ENCODE data around the gene SMG6. TPM values are rescaled to one million over a fixed set of nuclear protein-coding genes. Genes with fewer than 3 reads are reported as not detected.

Gene SMG6
- total RNA-seq, 1 donor from 2014 or later = 34.7 TPM

DNA sequence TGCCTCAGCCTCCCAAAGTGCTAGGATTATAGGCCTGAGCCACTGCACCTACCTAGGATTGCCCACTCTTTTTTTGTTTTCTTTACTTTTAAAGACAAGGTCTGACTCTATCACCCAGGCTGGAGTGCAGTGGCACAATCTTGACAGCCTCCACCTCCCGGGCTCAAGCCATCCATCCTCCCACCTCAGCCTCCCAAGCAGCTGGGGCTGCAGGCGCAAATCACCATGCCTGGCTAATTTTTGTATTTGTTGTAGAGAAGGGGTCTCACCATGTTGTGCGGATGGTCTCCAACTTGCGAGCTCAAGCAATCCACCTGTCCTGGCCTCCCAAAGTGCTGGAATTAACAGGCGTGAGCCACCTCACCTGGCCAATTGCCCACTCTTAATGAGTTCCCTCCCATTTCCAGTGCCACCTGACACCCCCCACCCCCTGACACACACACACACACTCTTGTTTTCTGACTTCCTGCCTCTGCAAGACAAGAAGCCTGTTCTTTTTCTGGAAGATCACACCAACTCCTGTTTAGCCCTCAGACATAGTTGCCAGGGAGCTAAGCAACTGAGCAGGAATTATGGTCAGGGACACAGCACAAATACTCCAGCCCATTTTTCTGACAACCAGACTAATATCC, 259.2 kb downstream of the SMG6 start:
- no peak for DNase-seq (ENCODE audit: low read depth)
- Histone ChIP-seq H3K4me3 (ENCODE audit: low read depth, low read length) (no peak overlapping the region), H3K27me3 (ENCODE audit: control insufficient read depth, insufficient read depth, low read length) (no peaks in the 10 kb centered on the region), H3K36me3 (ENCODE audit: control insufficient read depth, insufficient read depth, low read length) (peaks cover 3% of the 10 kb centered on the region)
- TF ChIP-seq, protein P1, sequence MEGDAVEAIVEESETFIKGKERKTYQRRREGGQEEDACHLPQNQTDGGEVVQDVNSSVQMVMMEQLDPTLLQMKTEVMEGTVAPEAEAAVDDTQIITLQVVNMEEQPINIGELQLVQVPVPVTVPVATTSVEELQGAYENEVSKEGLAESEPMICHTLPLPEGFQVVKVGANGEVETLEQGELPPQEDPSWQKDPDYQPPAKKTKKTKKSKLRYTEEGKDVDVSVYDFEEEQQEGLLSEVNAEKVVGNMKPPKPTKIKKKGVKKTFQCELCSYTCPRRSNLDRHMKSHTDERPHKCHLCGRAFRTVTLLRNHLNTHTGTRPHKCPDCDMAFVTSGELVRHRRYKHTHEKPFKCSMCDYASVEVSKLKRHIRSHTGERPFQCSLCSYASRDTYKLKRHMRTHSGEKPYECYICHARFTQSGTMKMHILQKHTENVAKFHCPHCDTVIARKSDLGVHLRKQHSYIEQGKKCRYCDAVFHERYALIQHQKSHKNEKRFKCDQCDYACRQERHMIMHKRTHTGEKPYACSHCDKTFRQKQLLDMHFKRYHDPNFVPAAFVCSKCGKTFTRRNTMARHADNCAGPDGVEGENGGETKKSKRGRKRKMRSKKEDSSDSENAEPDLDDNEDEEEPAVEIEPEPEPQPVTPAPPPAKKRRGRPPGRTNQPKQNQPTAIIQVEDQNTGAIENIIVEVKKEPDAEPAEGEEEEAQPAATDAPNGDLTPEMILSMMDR (IDR thresholded peaks at IDR 0.05; ENCODE audit: insufficient read depth, low read length, poor library complexity, severe bottlenecking) = no peak

DNA sequence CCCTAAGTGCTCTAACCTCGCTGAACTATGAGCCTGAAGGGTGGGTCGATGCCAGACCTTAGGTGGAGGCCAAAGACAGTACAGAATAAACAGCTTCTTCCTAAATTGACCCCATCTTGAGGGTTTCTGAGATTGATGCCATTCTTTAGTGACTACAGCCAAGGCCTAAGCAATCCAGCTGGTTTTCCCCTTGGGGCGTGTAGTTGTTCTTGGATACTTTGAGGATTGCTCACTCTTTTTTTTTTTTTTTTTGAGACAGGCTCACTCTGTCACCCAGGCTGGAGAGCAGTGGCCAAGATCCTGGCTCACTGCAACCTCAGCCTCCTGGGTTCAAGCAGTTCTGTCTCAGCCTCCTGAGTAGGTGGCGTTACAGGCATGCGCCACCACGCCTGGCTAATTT, 259.8 kb downstream of the SMG6 start:
- DNase-seq (ENCODE audit: low read depth) = no peak
- Histone ChIP-seq H3K36me3 (ENCODE audit: control insufficient read depth, insufficient read depth, low read length) (peaks cover 3% of the 10 kb centered on the region), H3K4me3 (ENCODE audit: low read depth, low read length) (no peak overlapping the region), H3K27me3 (ENCODE audit: control insufficient read depth, insufficient read depth, low read length) (no peaks in the 10 kb centered on the region)
- TF ChIP-seq, protein P1 (IDR thresholded peaks at IDR 0.05; ENCODE audit: insufficient read depth, low read length, poor library complexity, severe bottlenecking) = no peak

DNA sequence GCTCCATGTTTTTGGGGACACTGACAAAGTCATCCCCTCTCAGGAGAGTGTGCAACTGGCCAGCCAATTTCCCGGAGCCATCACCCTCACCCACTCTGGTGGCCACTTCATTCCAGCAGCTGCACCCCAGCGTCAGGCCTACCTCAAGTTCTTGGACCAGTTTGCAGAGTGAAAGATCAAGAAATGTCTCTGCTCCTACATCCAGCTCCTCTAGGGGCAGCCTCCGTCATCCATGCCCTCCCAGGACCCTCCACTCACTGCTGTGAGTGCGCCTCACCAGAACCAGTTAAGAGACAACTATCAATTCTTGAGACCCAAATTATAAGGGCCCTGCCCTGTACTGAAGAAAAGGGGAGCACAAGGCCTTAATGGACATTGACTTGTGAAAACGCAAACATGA, 260.7 kb downstream of the SMG6 start:
- Histone ChIP-seq H3K27me3 (ENCODE audit: control insufficient read depth, insufficient read depth, low read length) (no peaks in the 10 kb centered on the region), H3K36me3 (ENCODE audit: control insufficient read depth, insufficient read depth, low read length) (peaks cover 3% of the 10 kb centered on the region), H3K4me3 (ENCODE audit: low read depth, low read length) (peak overlapping the region; percentile 57)
- TF ChIP-seq, protein P1 (IDR thresholded peaks at IDR 0.05; ENCODE audit: insufficient read depth, low read length, poor library complexity, severe bottlenecking) = no peak
- DNase-seq (ENCODE audit: low read depth) = no peak

DNA sequence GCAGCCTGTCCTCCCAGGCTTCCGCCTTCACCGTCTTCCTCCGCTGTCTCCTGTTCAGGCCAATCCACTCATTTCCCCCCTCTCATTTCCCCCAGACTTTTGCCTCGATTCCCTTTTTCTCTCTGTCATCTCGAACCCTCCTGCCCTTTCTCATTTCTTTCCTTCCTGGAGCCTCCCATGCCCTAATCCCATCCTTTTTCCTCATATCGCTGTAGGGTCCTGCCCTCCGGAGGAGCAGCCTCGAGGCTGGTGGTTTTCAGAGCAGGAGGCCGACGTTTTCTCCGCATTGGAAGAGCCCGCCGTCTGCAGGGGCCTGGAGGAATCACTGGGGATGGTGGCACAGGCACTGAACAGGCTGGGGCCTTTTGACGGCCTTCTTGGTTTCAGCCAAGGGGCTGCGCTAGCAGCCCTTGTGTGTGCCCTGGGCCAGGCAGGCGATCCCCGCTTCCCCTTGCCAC, 261.2 kb downstream of the SMG6 start:
- TF ChIP-seq, protein P1 (IDR thresholded peaks at IDR 0.05; ENCODE audit: insufficient read depth, low read length, poor library complexity, severe bottlenecking) = peak; percentile 55
- peaks cover 3% of the 10 kb centered on the region for H3K36me3 ChIP-seq (ENCODE audit: control insufficient read depth, insufficient read depth, low read length)
- H3K4me3 ChIP-seq (ENCODE audit: low read depth, low read length) = peak overlapping the region; percentile 57
- no peaks in the 10 kb centered on the region for H3K27me3 ChIP-seq (ENCODE audit: control insufficient read depth, insufficient read depth, low read length)
- DNase-seq (ENCODE audit: low read depth) = no peak

DNA sequence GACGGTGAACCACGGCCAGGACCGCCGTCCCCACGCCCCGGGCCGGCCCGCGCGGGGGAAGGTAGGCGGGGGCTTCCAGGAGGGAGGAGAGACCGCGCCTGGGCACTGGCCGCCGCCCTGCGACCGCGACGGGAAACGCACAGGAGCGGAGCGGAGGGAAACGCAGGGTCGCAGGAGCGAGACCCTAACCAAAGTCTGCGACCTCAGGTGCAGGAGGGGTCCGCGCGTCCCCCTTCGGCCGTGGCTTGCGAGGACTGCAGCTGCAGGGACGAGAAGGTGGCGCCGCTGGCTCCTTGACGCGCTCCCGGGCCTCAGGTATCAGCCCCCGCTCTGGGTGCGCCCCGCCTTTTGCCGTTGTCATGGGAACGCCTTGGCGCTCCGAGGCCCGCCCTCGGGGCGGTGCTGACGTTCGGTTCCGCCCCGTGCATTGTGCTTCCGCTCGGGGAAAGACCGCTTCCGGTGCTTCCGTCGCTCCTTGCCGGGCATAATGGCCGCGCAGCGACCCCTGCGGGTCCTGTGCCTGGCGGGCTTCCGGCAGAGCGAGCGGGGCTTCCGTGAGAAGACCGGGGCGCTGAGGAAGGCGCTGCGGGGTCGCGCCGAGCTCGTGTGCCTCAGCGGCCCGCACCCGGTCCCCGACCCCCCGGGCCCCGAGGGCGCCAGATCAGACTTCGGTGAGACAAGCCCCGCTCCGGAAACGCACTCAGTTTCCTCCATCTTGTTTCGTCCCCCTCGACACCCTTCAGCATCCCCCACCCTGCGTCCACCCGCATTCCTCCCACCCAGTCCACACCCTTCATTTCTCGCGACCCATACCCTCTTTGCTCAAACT, 261.8 kb downstream of the SMG6 start, which contains the start of gene OVCA2:
TSS of gene OVCA2 (plus strand) at position 462 of the 829 bp plus-strand sequence. CDS start at position 488, 26 bp downstream.
- Histone ChIP-seq H3K27me3 (ENCODE audit: control insufficient read depth, insufficient read depth, low read length) (no peaks in the 10 kb centered on the region), H3K36me3 (ENCODE audit: control insufficient read depth, insufficient read depth, low read length) (peaks cover 3% of the 10 kb centered on the region), H3K4me3 (ENCODE audit: low read depth, low read length) (peak within 1 kb of the TSS; percentile 57)
- DNase-seq (ENCODE audit: low read depth) = no peak
- TF ChIP-seq, protein P1 (IDR thresholded peaks at IDR 0.05; ENCODE audit: insufficient read depth, low read length, poor library complexity, severe bottlenecking) = peak; percentile 51

All from kidney epithelial cell (primary cell).